ENCODE results near the gene LMX1B.

- TF ChIP-seq EZH2 (IDR thresholded peaks at IDR 0.05) (no peak), POLR2AphosphoS5 (IDR thresholded peaks at IDR 0.05; ENCODE audit: borderline replicate concordance, low read depth, low read length) (no peak)
Measured at GRCh38 chr9:126658956-126659555, 45.3 kb downstream of the LMX1B start.

Measured in SK-N-MC (cell line).